Progenitor cell of endocrine pancreas (in vitro differentiated cells): ENCODE results near the gene PAK5. TPM values are rescaled to one million over a fixed set of nuclear protein-coding genes. Genes with fewer than 3 reads are reported as not detected.

Experiments
- DNase-seq: peaks from one replicate; pipeline ENCODE4 v3.0.0; 2021; ENCODE audit warnings: low spot score; ENCODE audit not compliant: unreplicated experiment
- H3K27ac Mint-ChIP-seq: 2 replicates; pipeline ENCODE4 v1.8.0; 2021; ENCODE audit warnings: mild to moderate bottlenecking, moderate library complexity, mixed read lengths
- H3K27me3 Mint-ChIP-seq: 2 replicates; pipeline ENCODE4 v1.8.0; 2021; ENCODE audit warnings: mixed read lengths
- H3K36me3 Mint-ChIP-seq: 2 replicates; pipeline ENCODE4 v1.8.0; 2022; ENCODE audit warnings: mixed read lengths; ENCODE audit not compliant: insufficient read depth
- H3K4me1 Mint-ChIP-seq: 2 replicates; pipeline ENCODE4 v1.8.0; 2021; ENCODE audit warnings: low read depth, mixed read lengths
- H3K4me3 Mint-ChIP-seq: 2 replicates; pipeline ENCODE4 v1.8.0; 2021; ENCODE audit warnings: low read depth, mild to moderate bottlenecking, moderate library complexity, mixed read lengths
- H3K9me3 Mint-ChIP-seq: 2 replicates; pipeline ENCODE4 v1.8.0; 2021; ENCODE audit warnings: low read depth, mixed read lengths
- CTCF ChIP-seq: fragments of 200-600 bp; sonication (generic); IDR thresholded peaks from one replicate; pipeline ENCODE4 v1.5.0; 2021; ENCODE audit warnings: antibody characterized with exemption, mild to moderate bottlenecking; ENCODE audit not compliant: unreplicated experiment
- total RNA-seq: library from RNA; stranded (reverse); gene quantifications from 2 replicates; pipeline ENCODE4 v1.2.1, GENCODE V29; 2021

Gene PAK5
- total RNA-seq, 1 donor from 2014 or later: 12.2 TPM

- no peak for DNase-seq
- Mint-ChIP-seq H3K27me3 (no peaks in the 10 kb centered on the region), H3K4me1 (peaks cover 2% of the 10 kb centered on the region), H3K4me3 (no peak overlapping the region), H3K9me3 (peaks cover under 1% of the 10 kb centered on the region), H3K27ac (no peak overlapping the region), H3K36me3 (no peaks in the 10 kb centered on the region)
- no peak for TF ChIP-seq CTCF
Observed at GRCh38 chr20:9531581-9531980, 307.3 kb downstream of the PAK5 start.

GRCh38 chr20:9523636-9524035 is 315.2 kb downstream of the PAK5 start:
- no peak overlapping the region for H3K4me3 Mint-ChIP-seq
- no peaks in the 10 kb centered on the region for H3K9me3 Mint-ChIP-seq
- peaks cover 18% of the 10 kb centered on the region for H3K27me3 Mint-ChIP-seq
- H3K27ac Mint-ChIP-seq: no peak overlapping the region
- no peak for TF ChIP-seq CTCF
- H3K4me1 Mint-ChIP-seq: peaks cover 2% of the 10 kb centered on the region
- no peaks in the 10 kb centered on the region for H3K36me3 Mint-ChIP-seq
- DNase-seq: no peak

GRCh38 chr20:9520086-9520485 is 318.8 kb downstream of the PAK5 start:
- Mint-ChIP-seq H3K27ac (no peak overlapping the region), H3K4me3 (no peak overlapping the region), H3K36me3 (no peaks in the 10 kb centered on the region), H3K4me1 (peaks cover 10% of the 10 kb centered on the region), H3K27me3 (peaks cover 54% of the 10 kb centered on the region), H3K9me3 (no peaks in the 10 kb centered on the region)
- DNase-seq: no peak
- TF ChIP-seq CTCF: no peak

DNA sequence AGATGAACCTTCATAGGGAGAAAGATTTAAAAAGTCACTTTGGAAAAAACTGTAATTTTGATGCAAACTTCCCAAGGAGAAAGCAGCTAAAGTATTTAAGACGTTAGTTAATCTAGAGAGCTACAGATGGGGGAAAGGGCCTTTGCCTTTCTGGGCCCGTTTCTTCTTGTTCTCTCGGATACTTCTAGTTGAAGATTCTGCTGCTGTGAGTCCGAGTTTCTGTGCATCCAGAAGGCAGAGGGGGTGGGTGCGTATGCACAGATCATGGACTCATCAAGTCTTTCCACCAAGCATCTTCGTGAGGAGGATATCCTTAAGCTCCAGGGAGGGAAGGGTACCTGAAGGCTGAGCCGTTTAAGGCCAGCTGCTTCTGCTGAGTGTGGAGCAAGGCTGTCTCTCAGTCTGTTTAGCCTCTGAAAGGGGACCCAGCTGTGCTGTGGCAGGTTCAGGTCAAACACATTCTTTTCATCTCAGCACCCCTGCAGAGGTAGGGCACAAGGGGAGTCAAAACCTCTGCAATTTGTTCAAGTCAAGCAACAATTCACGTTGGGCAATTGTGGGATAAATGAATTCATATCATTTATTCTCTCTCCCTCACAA is 320.2 kb downstream of the PAK5 start:
- Mint-ChIP-seq H3K4me1 (peaks cover 13% of the 10 kb centered on the region), H3K27ac (no peak overlapping the region), H3K36me3 (no peaks in the 10 kb centered on the region), H3K27me3 (peaks cover 68% of the 10 kb centered on the region), H3K4me3 (no peak overlapping the region), H3K9me3 (no peaks in the 10 kb centered on the region)
- DNase-seq: no peak
- TF ChIP-seq CTCF: no peak

DNA sequence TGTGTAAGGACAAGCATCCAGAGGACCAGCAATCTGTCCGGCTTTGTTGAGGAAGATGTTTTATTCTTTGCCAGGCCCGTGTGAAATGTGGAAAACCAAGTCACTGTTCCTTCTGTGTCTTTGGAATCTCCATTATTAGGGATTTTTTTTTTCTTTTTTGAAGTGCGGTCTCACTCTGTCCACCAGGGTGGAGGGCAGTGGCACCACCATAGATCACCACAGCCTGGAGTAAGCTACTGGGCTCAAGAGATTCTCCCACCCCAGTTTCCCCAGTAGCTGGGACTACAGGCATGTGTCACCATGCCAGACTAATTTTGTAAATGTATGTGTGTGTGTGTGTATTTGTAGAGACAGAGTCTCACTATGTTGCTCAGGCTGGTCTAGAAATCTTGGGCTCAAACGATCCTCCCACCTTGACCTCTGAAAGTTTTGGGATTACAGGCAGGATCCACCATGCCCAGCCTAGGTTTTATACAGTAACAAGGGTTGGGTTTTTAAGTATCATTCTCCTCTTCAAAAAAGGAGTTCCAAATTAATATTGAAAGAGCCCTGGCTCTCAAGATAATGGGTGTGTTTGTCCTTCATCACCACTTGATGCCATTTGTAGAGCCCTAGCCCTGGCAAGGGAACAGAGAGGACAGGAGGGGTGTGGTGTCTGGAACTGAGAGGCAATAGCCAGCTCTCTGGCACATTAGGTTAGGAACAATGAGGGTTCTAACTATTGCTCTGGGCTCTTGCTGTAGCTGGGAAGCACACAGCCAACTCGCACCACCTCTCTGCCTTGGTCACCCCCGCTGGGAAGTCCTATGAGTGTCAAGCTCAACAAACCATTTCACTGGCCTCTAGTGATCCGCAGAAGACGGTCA is 321.3 kb downstream of the PAK5 start:
- peaks cover 13% of the 10 kb centered on the region for H3K4me1 Mint-ChIP-seq
- no peak overlapping the region for H3K27ac Mint-ChIP-seq
- H3K36me3 Mint-ChIP-seq: no peaks in the 10 kb centered on the region
- DNase-seq: no peak
- peaks cover 77% of the 10 kb centered on the region for H3K27me3 Mint-ChIP-seq
- no peak for TF ChIP-seq CTCF
- H3K9me3 Mint-ChIP-seq: no peaks in the 10 kb centered on the region
- H3K4me3 Mint-ChIP-seq: no peak overlapping the region
